RWPE2 (cell line): ENCODE measurements around the gene TMTC1.
"Not testable (repeated sequence)": the region's sequence is repeated elsewhere in the genome, so short reads cannot be mapped to it uniquely, and the experiment has no call there.

Source experiments
- ATAC-seq: fragments of 200-7000 bp; cut with Tn5 transposase; 3 replicates; pipeline ENCODE4 v1.9.1; 2021; ENCODE audit warnings: low read depth
- DNase-seq: peaks from one replicate; pipeline ENCODE4 v3.0.0-alpha.2; 2020; ENCODE audit warnings: low spot score
- H3K27ac ChIP-seq: fragments of 450-650 bp; 2 replicates; pipeline ENCODE4 v1.5.1; 2017; ENCODE audit warnings: mild to moderate bottlenecking; ENCODE audit not compliant: poor library complexity, severe bottlenecking
- H3K27me3 ChIP-seq: fragments of 250-450 bp; sonication (Bioruptor Pico); 2 replicates; pipeline ENCODE4 v1.5.1; 2021; ENCODE audit warnings: mild to moderate bottlenecking, moderate library complexity; ENCODE audit not compliant: insufficient read depth, poor library complexity, severe bottlenecking
- H3K36me3 ChIP-seq: fragments of 250-450 bp; sonication (Bioruptor Pico); 2 replicates; pipeline ENCODE4 v1.5.1; 2020; ENCODE audit warnings: low read depth, mild to moderate bottlenecking, moderate library complexity
- H3K4me1 ChIP-seq: fragments of 250-450 bp; sonication (Bioruptor Pico); 2 replicates; pipeline ENCODE4 v1.5.1; 2021; ENCODE audit warnings: mild to moderate bottlenecking, moderate library complexity; ENCODE audit not compliant: insufficient read depth, poor library complexity, severe bottlenecking
- H3K4me3 ChIP-seq: fragments of 250-450 bp; sonication (Bioruptor Pico); 2 replicates; pipeline ENCODE4 v1.5.1; 2021; ENCODE audit warnings: mild to moderate bottlenecking, moderate library complexity; ENCODE audit not compliant: severe bottlenecking
- H3K9me3 ChIP-seq: fragments of 250-450 bp; sonication (Bioruptor Pico); 2 replicates; pipeline ENCODE4 v1.5.1; 2021; ENCODE audit warnings: mild to moderate bottlenecking, moderate library complexity; ENCODE audit not compliant: severe bottlenecking
- TF ChIP-seq, protein P1 (sequence below): fragments of 450-650 bp; IDR thresholded peaks from one replicate; pipeline ENCODE4 v1.5.1; 2017; ENCODE audit warnings: mild to moderate bottlenecking, moderate library complexity; ENCODE audit not compliant: poor library complexity, severe bottlenecking

The TMTC1 gene

DNA sequence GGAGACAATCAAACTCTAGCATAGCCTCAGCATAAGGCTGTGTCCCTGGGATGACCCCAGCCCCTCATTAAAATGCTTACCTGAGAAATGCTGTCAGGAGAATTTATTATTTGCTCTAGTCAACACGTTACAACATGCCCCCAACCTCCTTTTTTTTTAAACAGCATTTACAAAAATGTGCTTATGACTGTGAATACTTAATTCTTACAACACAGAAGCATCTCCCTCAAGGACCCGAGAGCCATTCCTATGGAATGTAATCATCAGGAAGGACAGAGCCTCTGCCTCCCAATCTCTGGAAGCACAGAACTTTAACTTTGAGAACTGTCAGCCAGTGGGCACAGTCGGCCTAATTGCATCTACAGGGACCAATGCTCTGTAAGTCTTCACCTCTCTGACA is 149.7 kb downstream of the TMTC1 start:
- ATAC-seq (peak; percentile 61; the same call in 2 of the 3 replicates), DNase-seq (no peak)
- H3K4me3 ChIP-seq, result no peak overlapping the region
- H3K36me3 ChIP-seq, result no peaks in the 10 kb centered on the region
- TF ChIP-seq, protein P1, sequence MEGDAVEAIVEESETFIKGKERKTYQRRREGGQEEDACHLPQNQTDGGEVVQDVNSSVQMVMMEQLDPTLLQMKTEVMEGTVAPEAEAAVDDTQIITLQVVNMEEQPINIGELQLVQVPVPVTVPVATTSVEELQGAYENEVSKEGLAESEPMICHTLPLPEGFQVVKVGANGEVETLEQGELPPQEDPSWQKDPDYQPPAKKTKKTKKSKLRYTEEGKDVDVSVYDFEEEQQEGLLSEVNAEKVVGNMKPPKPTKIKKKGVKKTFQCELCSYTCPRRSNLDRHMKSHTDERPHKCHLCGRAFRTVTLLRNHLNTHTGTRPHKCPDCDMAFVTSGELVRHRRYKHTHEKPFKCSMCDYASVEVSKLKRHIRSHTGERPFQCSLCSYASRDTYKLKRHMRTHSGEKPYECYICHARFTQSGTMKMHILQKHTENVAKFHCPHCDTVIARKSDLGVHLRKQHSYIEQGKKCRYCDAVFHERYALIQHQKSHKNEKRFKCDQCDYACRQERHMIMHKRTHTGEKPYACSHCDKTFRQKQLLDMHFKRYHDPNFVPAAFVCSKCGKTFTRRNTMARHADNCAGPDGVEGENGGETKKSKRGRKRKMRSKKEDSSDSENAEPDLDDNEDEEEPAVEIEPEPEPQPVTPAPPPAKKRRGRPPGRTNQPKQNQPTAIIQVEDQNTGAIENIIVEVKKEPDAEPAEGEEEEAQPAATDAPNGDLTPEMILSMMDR, result no peak
- H3K9me3 ChIP-seq, result no peaks in the 10 kb centered on the region
- H3K27me3 ChIP-seq, result no peaks in the 10 kb centered on the region
- H3K4me1 ChIP-seq, result peaks cover 7% of the 10 kb centered on the region
- no peak overlapping the region for H3K27ac ChIP-seq

DNA sequence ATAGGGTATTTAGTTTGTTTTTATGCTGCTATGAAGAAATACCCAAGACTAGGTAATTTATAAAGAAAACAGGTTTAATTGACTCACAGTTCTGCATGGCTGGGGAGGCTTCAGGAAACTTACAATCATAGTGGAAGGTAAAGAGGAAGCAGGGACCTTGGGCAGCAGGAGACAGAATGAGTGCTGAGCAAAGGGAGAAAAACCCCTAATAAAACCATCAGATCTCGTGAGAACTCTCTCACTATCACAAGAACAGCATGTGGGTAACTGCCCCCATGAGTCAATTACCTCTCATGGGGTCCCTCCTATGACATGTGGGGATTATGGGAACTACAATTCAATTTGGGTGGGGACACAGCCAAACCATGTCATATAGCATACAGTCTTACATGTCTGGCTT is 153.6 kb downstream of the TMTC1 start:
- ATAC-seq, result not testable (repeated sequence)

DNA sequence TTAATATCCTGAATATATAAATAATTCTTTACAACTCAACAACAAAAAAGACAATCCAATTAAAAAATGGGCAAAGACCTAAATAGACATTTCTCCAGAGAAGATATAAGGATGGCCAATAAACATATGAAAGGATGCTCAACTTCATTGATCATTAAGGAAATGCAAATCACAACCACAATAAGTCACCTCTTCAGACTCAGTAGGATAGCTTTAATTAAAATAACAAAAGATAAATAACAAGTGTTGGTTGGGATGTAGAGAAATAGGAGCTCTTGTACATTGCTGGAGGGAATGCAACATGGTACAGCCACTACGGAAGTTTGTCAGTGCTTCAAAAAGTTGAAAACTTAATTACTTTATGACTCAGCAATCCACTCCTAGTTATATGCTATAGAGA is 156.5 kb downstream of the TMTC1 start:
- Histone ChIP-seq H3K9me3 (no peaks in the 10 kb centered on the region), H3K27me3 (no peaks in the 10 kb centered on the region), H3K36me3 (no peaks in the 10 kb centered on the region), H3K27ac (no peak overlapping the region), H3K4me1 (no peaks in the 10 kb centered on the region), H3K4me3 (no peak overlapping the region)
- TF ChIP-seq, protein P1, result no peak
- ATAC-seq (no peak), DNase-seq (no peak)

More for the DNA sequence above, 153.6 kb downstream of the TMTC1 start:
- not testable (repeated sequence) for DNase-seq, H3K27ac ChIP-seq, H3K4me3 ChIP-seq, H3K27me3 ChIP-seq, H3K4me1 ChIP-seq, H3K36me3 ChIP-seq, H3K9me3 ChIP-seq

DNA sequence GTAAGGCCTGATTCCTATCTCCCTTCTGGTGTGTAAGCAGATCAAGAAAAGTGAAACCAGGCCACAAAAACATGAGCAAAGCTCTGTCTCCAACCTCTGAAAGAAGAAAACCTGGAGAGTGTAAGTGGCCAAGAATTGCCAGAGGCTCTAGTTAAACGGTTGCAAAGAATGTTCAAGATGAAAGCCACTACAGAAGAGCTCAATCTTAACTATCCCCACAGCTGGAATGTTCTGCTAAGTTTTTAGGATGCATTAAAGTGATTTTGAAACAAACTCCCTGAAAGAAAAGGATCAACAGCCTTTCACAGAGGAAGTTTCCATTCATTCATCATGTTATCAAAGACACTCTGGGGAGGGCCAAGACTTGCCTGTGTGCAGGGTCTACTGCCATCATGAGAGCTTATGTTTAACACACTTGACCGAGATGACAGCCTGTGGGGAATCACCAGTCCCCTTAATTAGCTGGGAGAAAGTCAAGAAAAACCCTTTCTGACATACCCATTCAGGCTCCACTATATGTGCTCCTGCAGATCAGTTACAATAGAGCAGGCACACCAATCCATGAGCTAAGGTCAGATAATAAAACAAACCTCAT is 158.3 kb downstream of the TMTC1 start:
- Histone ChIP-seq H3K27ac (no peak overlapping the region), H3K4me1 (no peaks in the 10 kb centered on the region), H3K36me3 (no peaks in the 10 kb centered on the region), H3K27me3 (no peaks in the 10 kb centered on the region), H3K4me3 (no peak overlapping the region), H3K9me3 (no peaks in the 10 kb centered on the region)
- DNase-seq (no peak), ATAC-seq (no peak)
- TF ChIP-seq, protein P1, result no peak

DNA sequence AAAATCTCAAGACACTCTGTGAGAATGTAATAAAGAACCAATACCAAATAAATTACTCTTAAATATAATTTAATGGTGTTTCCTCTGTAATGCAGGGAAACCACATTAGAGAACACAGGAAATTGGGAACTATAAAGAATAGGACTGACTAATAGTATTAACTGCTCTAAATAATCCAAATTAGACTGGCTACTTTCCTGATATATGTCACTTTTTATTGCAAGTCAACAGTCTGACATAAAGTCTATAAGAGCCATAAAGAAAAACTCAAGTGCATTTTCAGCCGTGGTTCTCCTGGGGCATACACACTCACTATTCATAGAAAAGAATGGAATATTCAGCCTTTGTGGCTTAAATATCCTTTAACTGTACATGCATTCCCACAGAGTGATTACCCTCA is 161.5 kb downstream of the TMTC1 start:
- DNase-seq, result no peak
- no peak for ATAC-seq
- no peaks in the 10 kb centered on the region for H3K27me3 ChIP-seq
- H3K27ac ChIP-seq, result no peak overlapping the region
- H3K4me1 ChIP-seq, result no peaks in the 10 kb centered on the region
- no peaks in the 10 kb centered on the region for H3K36me3 ChIP-seq
- H3K4me3 ChIP-seq, result no peak overlapping the region
- H3K9me3 ChIP-seq, result no peaks in the 10 kb centered on the region
- TF ChIP-seq, protein P1, result no peak
